ENCODE measurements around the gene ITGA11.

- TF ChIP-seq, protein P1, sequence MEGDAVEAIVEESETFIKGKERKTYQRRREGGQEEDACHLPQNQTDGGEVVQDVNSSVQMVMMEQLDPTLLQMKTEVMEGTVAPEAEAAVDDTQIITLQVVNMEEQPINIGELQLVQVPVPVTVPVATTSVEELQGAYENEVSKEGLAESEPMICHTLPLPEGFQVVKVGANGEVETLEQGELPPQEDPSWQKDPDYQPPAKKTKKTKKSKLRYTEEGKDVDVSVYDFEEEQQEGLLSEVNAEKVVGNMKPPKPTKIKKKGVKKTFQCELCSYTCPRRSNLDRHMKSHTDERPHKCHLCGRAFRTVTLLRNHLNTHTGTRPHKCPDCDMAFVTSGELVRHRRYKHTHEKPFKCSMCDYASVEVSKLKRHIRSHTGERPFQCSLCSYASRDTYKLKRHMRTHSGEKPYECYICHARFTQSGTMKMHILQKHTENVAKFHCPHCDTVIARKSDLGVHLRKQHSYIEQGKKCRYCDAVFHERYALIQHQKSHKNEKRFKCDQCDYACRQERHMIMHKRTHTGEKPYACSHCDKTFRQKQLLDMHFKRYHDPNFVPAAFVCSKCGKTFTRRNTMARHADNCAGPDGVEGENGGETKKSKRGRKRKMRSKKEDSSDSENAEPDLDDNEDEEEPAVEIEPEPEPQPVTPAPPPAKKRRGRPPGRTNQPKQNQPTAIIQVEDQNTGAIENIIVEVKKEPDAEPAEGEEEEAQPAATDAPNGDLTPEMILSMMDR (IDR thresholded peaks at IDR 0.05; ENCODE audit: insufficient read depth, low read length), result no peak
- TF ChIP-seq GABPA (IDR thresholded peaks at IDR 0.05; ENCODE audit: low read depth) (no peak), POLR2AphosphoS5 (IDR thresholded peaks at IDR 0.05; ENCODE audit: low read depth) (no peak), REST (IDR thresholded peaks at IDR 0.05; ENCODE audit: insufficient replicate concordance, low read depth) (no peak)
Measured at GRCh38 chr15:68480296-68480695, 48.3 kb upstream of the ITGA11 start.

Measured in HL-60 (cell line).